HEK293 (cell line): ENCODE results near the gene ATP13A4.

Experiments
- KLF10 ChIP-seq: fragments of 450-650 bp; IDR thresholded peaks from 2 replicates; pipeline ENCODE4 v1.5.1; 2018; ENCODE audit warnings: missing biosample characterization, mild to moderate bottlenecking, missing genetic modification characterization
- ZBTB8A ChIP-seq: fragments of 450-650 bp; formaldehyde crosslinking; IDR thresholded peaks from 2 replicates; pipeline ENCODE4 v1.5.1; 2016; ENCODE audit warnings: missing biosample characterization, missing genetic modification characterization
- ZNF202 ChIP-seq: fragments of 450-650 bp; formaldehyde crosslinking; IDR thresholded peaks from 2 replicates; pipeline ENCODE4 v1.5.1; 2016; ENCODE audit warnings: missing biosample characterization, missing genetic modification characterization, borderline replicate concordance
- ZNF510 ChIP-seq: fragments of 450-650 bp; formaldehyde crosslinking; IDR thresholded peaks from 2 replicates; pipeline ENCODE4 v1.5.1; 2018; ENCODE audit warnings: mild to moderate bottlenecking, missing genetic modification characterization, missing biosample characterization; ENCODE audit not compliant: insufficient replicate concordance
- ZNF549 ChIP-seq: fragments of 450-650 bp; IDR thresholded peaks from 2 replicates; pipeline ENCODE4 v1.5.1; 2018; ENCODE audit warnings: missing biosample characterization, missing genetic modification characterization, mild to moderate bottlenecking, inconsistent platforms, moderate library complexity
- ZNF843 ChIP-seq: fragments of 450-650 bp; formaldehyde crosslinking; IDR thresholded peaks from 2 replicates; pipeline ENCODE4 v1.5.1; 2016; ENCODE audit warnings: missing biosample characterization, missing genetic modification characterization
- TF ChIP-seq, protein P1 (sequence below): fragments of 450-650 bp; formaldehyde crosslinking; IDR thresholded peaks from 2 replicates; pipeline ENCODE4 v1.5.1; 2016; ENCODE audit warnings: missing biosample characterization, missing genetic modification characterization
- TF ChIP-seq, protein P2 (sequence below): fragments of 450-650 bp; formaldehyde crosslinking; IDR thresholded peaks from 2 replicates; pipeline ENCODE4 v1.5.1; 2016; ENCODE audit warnings: missing biosample characterization, missing genetic modification characterization

DNA sequence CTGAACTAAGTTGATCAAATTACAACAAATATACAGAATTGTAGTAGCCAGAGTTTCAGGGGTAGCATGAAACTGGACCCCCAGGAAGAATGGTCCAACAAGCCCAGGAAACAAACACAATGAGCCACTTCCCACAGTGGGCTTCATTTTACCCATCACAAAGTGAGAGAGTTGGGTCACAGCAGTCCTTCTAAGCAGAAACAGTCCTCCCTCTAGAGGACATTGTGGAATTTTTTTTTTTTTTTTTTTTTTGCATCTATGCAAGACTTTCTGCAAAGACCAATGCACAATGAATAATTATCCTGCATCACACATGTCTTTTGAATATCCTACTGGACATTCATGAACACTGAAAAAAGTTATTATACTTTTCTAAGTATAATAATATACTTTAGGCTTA is 102.4 kb downstream of the ATP13A4 start:
- no peak for TF ChIP-seq ZBTB8A
- TF ChIP-seq, protein P1, sequence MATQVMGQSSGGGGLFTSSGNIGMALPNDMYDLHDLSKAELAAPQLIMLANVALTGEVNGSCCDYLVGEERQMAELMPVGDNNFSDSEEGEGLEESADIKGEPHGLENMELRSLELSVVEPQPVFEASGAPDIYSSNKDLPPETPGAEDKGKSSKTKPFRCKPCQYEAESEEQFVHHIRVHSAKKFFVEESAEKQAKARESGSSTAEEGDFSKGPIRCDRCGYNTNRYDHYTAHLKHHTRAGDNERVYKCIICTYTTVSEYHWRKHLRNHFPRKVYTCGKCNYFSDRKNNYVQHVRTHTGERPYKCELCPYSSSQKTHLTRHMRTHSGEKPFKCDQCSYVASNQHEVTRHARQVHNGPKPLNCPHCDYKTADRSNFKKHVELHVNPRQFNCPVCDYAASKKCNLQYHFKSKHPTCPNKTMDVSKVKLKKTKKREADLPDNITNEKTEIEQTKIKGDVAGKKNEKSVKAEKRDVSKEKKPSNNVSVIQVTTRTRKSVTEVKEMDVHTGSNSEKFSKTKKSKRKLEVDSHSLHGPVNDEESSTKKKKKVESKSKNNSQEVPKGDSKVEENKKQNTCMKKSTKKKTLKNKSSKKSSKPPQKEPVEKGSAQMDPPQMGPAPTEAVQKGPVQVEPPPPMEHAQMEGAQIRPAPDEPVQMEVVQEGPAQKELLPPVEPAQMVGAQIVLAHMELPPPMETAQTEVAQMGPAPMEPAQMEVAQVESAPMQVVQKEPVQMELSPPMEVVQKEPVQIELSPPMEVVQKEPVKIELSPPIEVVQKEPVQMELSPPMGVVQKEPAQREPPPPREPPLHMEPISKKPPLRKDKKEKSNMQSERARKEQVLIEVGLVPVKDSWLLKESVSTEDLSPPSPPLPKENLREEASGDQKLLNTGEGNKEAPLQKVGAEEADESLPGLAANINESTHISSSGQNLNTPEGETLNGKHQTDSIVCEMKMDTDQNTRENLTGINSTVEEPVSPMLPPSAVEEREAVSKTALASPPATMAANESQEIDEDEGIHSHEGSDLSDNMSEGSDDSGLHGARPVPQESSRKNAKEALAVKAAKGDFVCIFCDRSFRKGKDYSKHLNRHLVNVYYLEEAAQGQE, result no peak
- TF ChIP-seq ZNF843 (tag by site-specific recombination), result no peak
- no peak for TF ChIP-seq ZNF202
- TF ChIP-seq, protein P2, sequence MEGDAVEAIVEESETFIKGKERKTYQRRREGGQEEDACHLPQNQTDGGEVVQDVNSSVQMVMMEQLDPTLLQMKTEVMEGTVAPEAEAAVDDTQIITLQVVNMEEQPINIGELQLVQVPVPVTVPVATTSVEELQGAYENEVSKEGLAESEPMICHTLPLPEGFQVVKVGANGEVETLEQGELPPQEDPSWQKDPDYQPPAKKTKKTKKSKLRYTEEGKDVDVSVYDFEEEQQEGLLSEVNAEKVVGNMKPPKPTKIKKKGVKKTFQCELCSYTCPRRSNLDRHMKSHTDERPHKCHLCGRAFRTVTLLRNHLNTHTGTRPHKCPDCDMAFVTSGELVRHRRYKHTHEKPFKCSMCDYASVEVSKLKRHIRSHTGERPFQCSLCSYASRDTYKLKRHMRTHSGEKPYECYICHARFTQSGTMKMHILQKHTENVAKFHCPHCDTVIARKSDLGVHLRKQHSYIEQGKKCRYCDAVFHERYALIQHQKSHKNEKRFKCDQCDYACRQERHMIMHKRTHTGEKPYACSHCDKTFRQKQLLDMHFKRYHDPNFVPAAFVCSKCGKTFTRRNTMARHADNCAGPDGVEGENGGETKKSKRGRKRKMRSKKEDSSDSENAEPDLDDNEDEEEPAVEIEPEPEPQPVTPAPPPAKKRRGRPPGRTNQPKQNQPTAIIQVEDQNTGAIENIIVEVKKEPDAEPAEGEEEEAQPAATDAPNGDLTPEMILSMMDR (tag by site-specific recombination), result no peak
- TF ChIP-seq KLF10 (tag by site-specific recombination), result no peak
- no peak for TF ChIP-seq ZNF549 (tag by site-specific recombination)
- no peak for TF ChIP-seq ZNF510 (tag by site-specific recombination)
